ENCODE measurements around the gene SYT7. TPM values are rescaled to one million over a fixed set of nuclear protein-coding genes. Genes with fewer than 3 reads are reported as not detected.

The SYT7 gene
- polyA plus RNA-seq, 1 donor (not counting 4 experiments of a cell fraction or from before 2014, with no cell fraction given), result 2.6 TPM

GRCh38 chr11:61472868-61473267 lies 108.0 kb downstream of the SYT7 start:
- H3K9ac ChIP-seq (ENCODE audit: control insufficient read depth, extremely low read depth, insufficient read depth, low read length), result no peak overlapping the region
- TF ChIP-seq, protein P1, sequence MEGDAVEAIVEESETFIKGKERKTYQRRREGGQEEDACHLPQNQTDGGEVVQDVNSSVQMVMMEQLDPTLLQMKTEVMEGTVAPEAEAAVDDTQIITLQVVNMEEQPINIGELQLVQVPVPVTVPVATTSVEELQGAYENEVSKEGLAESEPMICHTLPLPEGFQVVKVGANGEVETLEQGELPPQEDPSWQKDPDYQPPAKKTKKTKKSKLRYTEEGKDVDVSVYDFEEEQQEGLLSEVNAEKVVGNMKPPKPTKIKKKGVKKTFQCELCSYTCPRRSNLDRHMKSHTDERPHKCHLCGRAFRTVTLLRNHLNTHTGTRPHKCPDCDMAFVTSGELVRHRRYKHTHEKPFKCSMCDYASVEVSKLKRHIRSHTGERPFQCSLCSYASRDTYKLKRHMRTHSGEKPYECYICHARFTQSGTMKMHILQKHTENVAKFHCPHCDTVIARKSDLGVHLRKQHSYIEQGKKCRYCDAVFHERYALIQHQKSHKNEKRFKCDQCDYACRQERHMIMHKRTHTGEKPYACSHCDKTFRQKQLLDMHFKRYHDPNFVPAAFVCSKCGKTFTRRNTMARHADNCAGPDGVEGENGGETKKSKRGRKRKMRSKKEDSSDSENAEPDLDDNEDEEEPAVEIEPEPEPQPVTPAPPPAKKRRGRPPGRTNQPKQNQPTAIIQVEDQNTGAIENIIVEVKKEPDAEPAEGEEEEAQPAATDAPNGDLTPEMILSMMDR (optimal IDR thresholded peaks at IDR 0.05 in 1 of 3, IDR thresholded peaks at IDR 0.05 in 1 of 3, conservative IDR thresholded peaks at IDR 0.05 in 1 of 3; ENCODE audit: extremely low read depth in 1 of 3, insufficient read depth in 2 of 3, low read length in 3 of 3), result no peak
- TF ChIP-seq EZH2 (IDR thresholded peaks at IDR 0.05; ENCODE audit: low read length), result no peak
- no peaks in the 10 kb centered on the region for H4K20me1 ChIP-seq (ENCODE audit: control insufficient read depth, extremely low read depth, insufficient read depth, low read length)
- H3K9me3 ChIP-seq (ENCODE audit: control insufficient read depth, low read depth, low read length), result no peaks in the 10 kb centered on the region
- peaks cover 10% of the 10 kb centered on the region for H3K4me1 ChIP-seq (ENCODE audit: control insufficient read depth, extremely low read depth, insufficient read depth, low read length)
- FAIRE-seq, result no peak
- H3K4me3 ChIP-seq (ENCODE audit: control insufficient read depth in 2 of 3, extremely low read depth in 1 of 3, insufficient read depth in 2 of 3, low read depth in 1 of 3, low read length in 3 of 3), result no peak overlapping the region
- no peak overlapping the region for H3K4me2 ChIP-seq (ENCODE audit: control insufficient read depth, extremely low read depth, insufficient read depth, low read depth, low read length)
- no peak overlapping the region for H2AFZ ChIP-seq (ENCODE audit: control insufficient read depth, low read length)
- dilution Hi-C loops (cut with MboI; ENCODE audit: extremely low pct_ligation_motif_present, low sequenced_read_pairs), result no loop called here
- H3K36me3 ChIP-seq (ENCODE audit: control insufficient read depth in 2 of 2, extremely low read depth in 1 of 2, insufficient read depth in 2 of 2, low read length in 2 of 2), result peaks cover 0 to 2% of the 10 kb centered on the region in 2 experiments
- H3K27ac ChIP-seq (ENCODE audit: control insufficient read depth, insufficient read depth, low read length), result no peak overlapping the region
- no peaks in the 10 kb centered on the region for H3K79me2 ChIP-seq (ENCODE audit: control insufficient read depth, insufficient read depth, low read length)
- peaks cover 5% of the 10 kb centered on the region for H3K27me3 ChIP-seq (ENCODE audit: control insufficient read depth, extremely low read depth, insufficient read depth, low read length)
- H3K9me1 ChIP-seq (ENCODE audit: control insufficient read depth, extremely low read depth, insufficient read depth, low read length), result no peaks in the 10 kb centered on the region
- DNase-seq (ENCODE audit: low read depth, low spot score), result no peak

DNA sequence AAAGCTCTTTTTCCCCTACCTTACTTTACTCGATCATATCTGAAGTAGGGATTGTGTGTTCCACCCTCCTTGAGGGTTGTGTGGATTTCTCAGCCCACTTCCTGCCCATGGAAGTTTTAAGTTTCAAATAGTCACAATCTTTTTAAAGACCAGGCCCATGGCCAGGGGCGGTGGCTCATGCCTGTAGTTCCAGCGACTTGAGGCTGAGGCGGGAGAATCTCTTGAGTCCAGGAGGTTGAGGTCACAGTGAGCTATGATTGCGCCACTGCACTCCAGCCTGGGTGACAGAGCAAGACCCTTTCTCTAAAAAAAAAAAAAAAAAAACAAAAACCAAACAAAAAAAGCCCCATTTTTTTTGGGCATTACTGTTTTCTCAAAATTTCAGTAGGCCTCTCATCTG lies 108.6 kb downstream of the SYT7 start:
- TF ChIP-seq EZH2 (IDR thresholded peaks at IDR 0.05; ENCODE audit: low read length), result no peak
- TF ChIP-seq, protein P1 (optimal IDR thresholded peaks at IDR 0.05 in 1 of 3, IDR thresholded peaks at IDR 0.05 in 1 of 3, conservative IDR thresholded peaks at IDR 0.05 in 1 of 3; ENCODE audit: extremely low read depth in 1 of 3, insufficient read depth in 2 of 3, low read length in 3 of 3), result no peak
- H3K79me2 ChIP-seq (ENCODE audit: control insufficient read depth, insufficient read depth, low read length), result no peaks in the 10 kb centered on the region
- no peak overlapping the region for H3K27ac ChIP-seq (ENCODE audit: control insufficient read depth, insufficient read depth, low read length)
- no peaks in the 10 kb centered on the region for H3K9me1 ChIP-seq (ENCODE audit: control insufficient read depth, extremely low read depth, insufficient read depth, low read length)
- H3K4me3 ChIP-seq (ENCODE audit: control insufficient read depth in 2 of 3, extremely low read depth in 1 of 3, insufficient read depth in 2 of 3, low read depth in 1 of 3, low read length in 3 of 3), result no peak overlapping the region
- no peaks in the 10 kb centered on the region for H3K9me3 ChIP-seq (ENCODE audit: control insufficient read depth, low read depth, low read length)
- H3K27me3 ChIP-seq (ENCODE audit: control insufficient read depth, extremely low read depth, insufficient read depth, low read length), result peaks cover 2% of the 10 kb centered on the region
- FAIRE-seq, result no peak
- peaks cover 0 to 2% of the 10 kb centered on the region in 2 experiments for H3K36me3 ChIP-seq (ENCODE audit: control insufficient read depth in 2 of 2, extremely low read depth in 1 of 2, insufficient read depth in 2 of 2, low read length in 2 of 2)
- H3K9ac ChIP-seq (ENCODE audit: control insufficient read depth, extremely low read depth, insufficient read depth, low read length), result no peak overlapping the region
- H2AFZ ChIP-seq (ENCODE audit: control insufficient read depth, low read length), result no peak overlapping the region
- dilution Hi-C loops (cut with MboI; ENCODE audit: extremely low pct_ligation_motif_present, low sequenced_read_pairs), result no loop called here
- no peak for DNase-seq (ENCODE audit: low read depth, low spot score)
- no peak overlapping the region for H3K4me2 ChIP-seq (ENCODE audit: control insufficient read depth, extremely low read depth, insufficient read depth, low read depth, low read length)
- peaks cover 7% of the 10 kb centered on the region for H3K4me1 ChIP-seq (ENCODE audit: control insufficient read depth, extremely low read depth, insufficient read depth, low read length)
- H4K20me1 ChIP-seq (ENCODE audit: control insufficient read depth, extremely low read depth, insufficient read depth, low read length), result no peaks in the 10 kb centered on the region
